HG03520 (cell line): Measurements from ENCODE around the gene TERT.
"Not testable (repeated sequence)": the region's sequence is repeated elsewhere in the genome, so short reads cannot be mapped to it uniquely, and the experiment has no call there.

Experiments
- ATAC-seq: cut with Tn5 transposase; IDR thresholded peaks from one replicate; pipeline ENCODE4 v1.9.1; 2021; ENCODE audit warnings: mild to moderate bottlenecking, moderate library complexity; ENCODE audit not compliant: unreplicated experiment

The TERT gene

GRCh38 chr5:1243487-1244130 lies 51.3 kb downstream of the TERT start:
- no peak for ATAC-seq

- ATAC-seq = no peak
Observed at GRCh38 chr5:1242733-1243486, 52.0 kb downstream of the TERT start.

- ATAC-seq = no peak
Observed at GRCh38 chr5:1241509-1242080, 53.3 kb downstream of the TERT start.

- ATAC-seq = no peak
Observed at GRCh38 chr5:1240496-1241260, 54.2 kb downstream of the TERT start.

GRCh38 chr5:1239505-1240251 lies 55.2 kb downstream of the TERT start:
- ATAC-seq = no peak

GRCh38 chr5:1235838-1236237 lies 59.0 kb downstream of the TERT start:
- no peak for ATAC-seq

- ATAC-seq = no peak
Observed at GRCh38 chr5:1235379-1235778, 59.5 kb downstream of the TERT start.

GRCh38 chr5:1232780-1233179 lies 62.1 kb downstream of the TERT start:
- no peak for ATAC-seq

GRCh38 chr5:1231354-1231905 lies 63.4 kb downstream of the TERT start:
- ATAC-seq = no peak

- no peak for ATAC-seq
Observed at GRCh38 chr5:1230551-1230950, 64.3 kb downstream of the TERT start.

GRCh38 chr5:1229822-1230221 lies 65.0 kb downstream of the TERT start:
- no peak for ATAC-seq

GRCh38 chr5:1229023-1229422 lies 65.8 kb downstream of the TERT start:
- ATAC-seq = not testable (repeated sequence)

GRCh38 chr5:1228120-1228519 lies 66.7 kb downstream of the TERT start:
- ATAC-seq = no peak

- no peak for ATAC-seq
Observed at GRCh38 chr5:1227667-1228066, 67.2 kb downstream of the TERT start.

- ATAC-seq = no peak
Observed at GRCh38 chr5:1226839-1227581, 67.9 kb downstream of the TERT start.

GRCh38 chr5:1226231-1226630 lies 68.6 kb downstream of the TERT start:
- ATAC-seq = no peak

- no peak for ATAC-seq
Observed at GRCh38 chr5:1225081-1225480, 69.8 kb downstream of the TERT start, which contains the start of gene SLC6A18. Gene SLC6A18 (plus strand): TSS chr5:1225381. CDS start chr5:1225478, 97 bp downstream.

- no peak for ATAC-seq
Observed at GRCh38 chr5:1224631-1225030, 70.2 kb downstream of the TERT start.

GRCh38 chr5:1223278-1223670 lies 71.6 kb downstream of the TERT start:
- no peak for ATAC-seq
